NCI-H524 (cell line): ENCODE measurements around the gene FAM13A.

ENCODE experiments used
- DNase-seq, 2 experiments: peaks; one replicate each; lab custom pipeline; 2025; lab: John Stamatoyannopoulos, UW

Gene FAM13A

DNA sequence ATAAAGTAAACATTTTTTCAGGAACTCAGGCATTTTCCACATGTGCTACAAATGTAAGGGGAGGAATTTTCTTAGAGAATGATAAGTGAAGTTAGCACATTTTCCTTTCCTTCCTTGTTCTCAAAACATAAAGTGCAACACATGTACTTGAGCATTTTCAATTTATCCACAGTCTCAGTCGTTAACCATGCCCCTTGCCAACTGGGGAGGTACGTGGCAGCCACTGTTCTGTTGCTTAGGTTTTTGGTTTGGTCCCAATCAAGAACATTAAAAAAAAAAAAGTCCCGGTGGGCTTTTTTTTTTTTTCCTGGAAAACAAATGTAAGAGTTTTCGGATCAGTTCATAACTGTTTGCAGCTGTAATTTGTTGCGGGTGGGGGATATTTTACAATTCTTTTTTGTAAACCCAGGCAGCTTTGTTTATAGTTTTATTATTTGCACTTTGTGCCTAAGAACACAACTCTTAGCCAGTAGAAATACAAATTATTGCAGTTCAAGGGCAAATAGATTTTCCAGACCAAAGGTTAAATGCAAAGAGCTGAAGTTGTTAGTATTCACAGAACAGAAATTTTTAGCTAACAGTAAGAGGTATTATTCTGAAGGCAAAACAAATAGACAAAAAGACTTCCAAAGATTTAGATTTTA lies 247.3 kb downstream of the FAM13A start:
- no peak for DNase-seq

GRCh38 chr4:88809101-88809500 lies 247.9 kb downstream of the FAM13A start:
- no peak for DNase-seq

GRCh38 chr4:88807499-88807898 lies 249.5 kb downstream of the FAM13A start:
- DNase-seq = no peak

GRCh38 chr4:88804234-88804633 lies 252.8 kb downstream of the FAM13A start:
- DNase-seq = no peak

DNA sequence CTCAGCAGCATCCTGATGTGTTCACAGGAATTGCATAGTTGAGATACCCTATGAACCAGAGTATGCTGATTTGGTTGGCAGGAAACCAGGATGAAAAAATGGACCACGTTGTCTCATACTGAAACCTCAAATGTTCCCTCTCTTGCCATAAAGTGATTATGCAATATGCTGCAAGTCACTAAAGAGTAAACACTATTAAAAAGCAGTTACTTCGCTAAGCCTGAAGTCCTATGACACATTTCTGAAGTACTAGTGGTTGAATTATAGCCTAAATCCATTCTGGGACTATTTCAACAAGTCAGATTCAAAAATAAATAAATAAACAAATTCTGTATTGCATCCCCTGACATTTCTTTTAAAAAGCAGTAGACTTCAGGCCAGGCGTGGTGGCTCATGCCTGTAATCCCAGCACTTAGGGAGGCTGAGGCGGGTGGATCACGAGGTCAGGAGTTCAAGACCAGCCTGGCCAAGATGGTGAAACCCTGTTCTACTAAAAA lies 253.3 kb downstream of the FAM13A start:
- no peak for DNase-seq

DNA sequence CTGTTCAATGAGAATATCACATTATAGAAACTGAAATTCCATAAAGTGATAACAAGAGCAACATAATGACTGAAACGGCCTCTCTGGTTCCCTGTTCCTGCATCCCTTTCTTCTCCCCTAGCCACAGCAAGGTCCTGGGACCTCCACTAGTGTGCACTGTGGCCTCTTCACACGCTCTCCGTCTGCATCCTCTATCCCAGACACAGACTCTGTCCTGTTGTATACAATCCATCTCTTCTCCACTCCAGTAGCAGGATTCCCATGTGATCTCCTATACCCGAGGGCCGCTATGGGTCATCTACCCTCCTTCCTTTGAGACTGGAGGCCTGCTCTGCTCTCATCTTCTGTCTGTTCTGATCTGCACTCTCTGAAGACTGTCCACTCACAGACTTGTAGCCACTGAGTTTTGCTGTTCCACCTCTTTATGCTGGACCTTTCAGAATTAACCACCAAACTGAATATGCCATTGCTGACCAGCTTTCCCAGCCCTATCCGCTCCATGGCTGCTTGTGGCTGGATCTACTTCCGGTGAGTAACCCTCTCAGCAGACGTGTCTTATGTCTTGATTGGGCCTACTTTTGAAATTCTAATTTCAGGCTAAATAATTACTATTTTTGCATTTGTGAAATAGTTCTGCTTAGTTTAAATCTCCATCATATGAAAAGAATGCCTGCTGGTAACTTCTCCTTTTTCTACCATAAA lies 254.2 kb downstream of the FAM13A start:
- DNase-seq = no peak

GRCh38 chr4:88802138-88802537 lies 254.8 kb downstream of the FAM13A start:
- peak in 1 of 2 experiments; percentile 0 for DNase-seq

DNA sequence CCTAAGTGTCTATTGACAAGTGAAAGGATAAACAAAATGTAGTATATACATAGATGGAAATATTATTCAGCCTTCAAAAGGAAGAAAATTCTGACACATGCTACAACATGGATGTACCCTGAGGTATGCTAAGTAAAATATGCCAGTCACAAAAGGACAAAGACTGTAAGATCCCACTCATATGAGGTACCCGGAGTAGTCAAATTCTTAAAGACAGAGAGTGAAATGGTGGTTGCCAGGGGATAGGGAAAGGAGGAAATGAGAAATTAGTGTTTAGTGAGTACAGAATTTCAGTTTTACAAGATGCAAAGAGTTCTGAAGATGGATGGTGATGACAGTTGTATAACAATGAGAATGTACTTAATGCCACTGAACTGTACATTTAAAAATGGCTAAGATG lies 257.1 kb downstream of the FAM13A start:
- no peak for DNase-seq

DNA sequence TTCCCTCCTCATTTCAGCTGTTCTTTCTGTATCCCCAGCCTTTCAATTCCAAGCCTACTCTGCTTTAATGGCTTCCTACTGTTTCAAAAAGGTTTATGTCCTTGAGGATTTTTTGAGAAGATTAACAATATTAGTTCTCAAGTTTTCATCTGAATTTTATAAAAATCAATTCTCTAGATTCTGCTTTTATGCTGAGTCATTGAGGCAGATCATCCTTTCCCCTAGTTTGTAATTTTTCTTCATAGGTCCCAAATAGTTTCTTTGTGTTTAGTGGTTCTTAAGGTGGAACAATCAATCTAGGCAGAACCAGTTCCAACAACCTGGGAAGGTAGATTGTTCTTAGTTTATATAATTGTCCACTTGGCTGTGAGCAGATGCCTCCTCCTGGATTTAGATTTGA lies 259.3 kb downstream of the FAM13A start:
- no peak for DNase-seq

GRCh38 chr4:88796545-88796944 lies 260.4 kb downstream of the FAM13A start:
- no peak for DNase-seq

DNA sequence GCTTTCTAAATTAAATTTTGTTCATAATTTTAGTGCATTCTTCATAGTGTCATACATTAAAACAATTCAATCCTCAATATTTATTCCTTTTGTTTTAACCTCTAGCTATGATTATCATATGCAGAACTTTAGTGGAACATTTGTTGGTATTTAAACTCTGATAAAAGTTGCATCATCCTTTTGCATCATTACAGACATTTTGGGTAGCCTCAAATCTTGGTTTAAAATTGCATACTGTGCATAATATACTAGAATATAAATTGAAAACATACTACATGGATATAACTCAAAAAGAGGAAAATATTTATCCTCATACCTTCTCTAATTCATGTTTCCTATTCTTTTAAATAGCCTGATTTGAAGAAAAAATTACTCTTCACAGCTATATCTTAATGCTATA lies 262.0 kb downstream of the FAM13A start:
- DNase-seq = no peak

DNA sequence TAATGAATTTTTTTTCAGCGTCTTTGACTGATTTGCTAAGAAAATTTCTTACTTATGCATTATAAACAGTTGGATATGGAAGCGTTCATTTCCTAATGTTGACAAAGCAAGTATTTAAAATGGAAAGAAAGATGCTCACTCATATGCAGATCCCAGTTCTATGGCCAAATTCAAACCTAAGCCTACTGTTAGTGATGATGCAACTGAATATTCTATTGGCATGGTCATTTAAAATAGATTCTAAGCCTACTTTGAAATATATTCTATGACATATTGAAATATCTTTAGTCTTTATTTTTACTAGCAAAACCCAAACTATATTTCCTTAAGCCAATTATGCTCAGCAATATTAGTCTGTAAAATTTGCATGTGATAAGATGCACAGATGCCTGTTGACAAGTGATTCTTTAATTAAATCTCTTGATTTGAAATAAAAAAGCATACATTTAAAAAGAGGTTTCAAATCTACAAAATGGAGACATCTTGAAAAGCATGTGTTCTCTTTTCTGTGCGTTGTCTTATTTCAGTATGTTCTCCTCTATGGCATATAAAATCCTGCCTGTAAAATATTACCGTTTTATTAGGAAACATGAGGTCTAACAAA lies 262.8 kb downstream of the FAM13A start:
- DNase-seq = no peak

GRCh38 chr4:88793475-88793874 lies 263.5 kb downstream of the FAM13A start:
- DNase-seq = no peak

DNA sequence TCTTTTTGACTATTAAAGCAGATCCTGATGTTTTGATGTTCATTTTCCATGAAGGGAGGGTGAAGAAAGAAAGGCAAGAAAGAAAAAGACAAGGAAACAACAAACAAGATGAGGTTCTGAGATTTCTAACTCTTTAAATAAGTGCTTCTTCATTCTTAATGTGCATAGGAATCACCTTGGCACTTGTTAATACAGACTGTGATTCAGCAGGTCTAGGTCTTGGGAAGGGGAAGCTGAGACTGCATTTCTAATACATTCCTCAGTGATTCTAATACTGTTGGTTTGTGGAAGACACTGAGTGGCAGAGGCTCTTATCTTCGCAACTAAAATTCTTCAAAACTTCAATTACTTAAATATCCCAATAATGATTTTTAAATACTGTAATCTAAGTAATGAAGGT lies 264.2 kb downstream of the FAM13A start:
- DNase-seq = no peak

DNA sequence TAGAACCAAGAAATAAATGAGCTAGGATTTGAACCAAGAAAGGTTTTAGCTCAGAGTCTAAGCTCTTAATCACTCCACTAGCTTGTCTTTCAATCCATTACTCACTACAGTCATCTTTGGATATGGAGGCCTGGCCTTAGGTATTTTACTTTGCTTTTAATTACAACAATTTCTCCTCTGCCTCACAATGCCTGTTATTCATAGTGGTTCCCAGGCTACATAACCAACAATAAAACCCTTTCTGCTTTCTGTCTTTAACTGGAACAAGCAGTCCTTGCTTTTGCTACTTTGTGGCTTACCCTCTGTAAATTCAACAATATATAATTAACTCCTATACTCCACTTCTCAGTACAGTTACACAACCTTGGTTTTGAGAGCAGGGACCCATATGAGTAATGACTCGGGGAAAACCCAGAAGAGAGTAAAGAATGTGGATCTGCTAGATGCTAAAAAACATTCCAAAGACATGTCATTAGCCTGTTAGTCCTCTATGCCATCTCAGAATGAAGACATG lies 264.7 kb downstream of the FAM13A start:
- no peak for DNase-seq

DNA sequence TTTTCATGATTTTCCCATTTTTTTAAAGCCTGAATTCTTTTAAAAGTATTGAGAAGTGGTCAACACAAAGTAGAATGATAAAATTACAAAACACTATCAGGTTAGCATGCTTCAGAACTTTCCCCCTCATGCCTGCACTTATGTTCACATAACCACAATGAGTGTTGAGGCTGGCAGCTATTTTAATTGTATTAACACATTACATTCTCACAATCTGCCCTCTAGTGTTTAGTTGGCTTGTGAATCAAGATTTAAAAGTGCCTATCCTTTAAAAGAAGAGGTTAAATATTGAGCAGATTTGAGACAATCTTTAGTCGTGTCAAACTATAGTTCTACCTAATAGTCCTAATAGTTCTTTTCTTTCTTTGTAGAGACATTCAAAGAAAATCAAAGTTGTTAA lies 265.7 kb downstream of the FAM13A start:
- DNase-seq = peak in 1 of 2 experiments; percentile 0

DNA sequence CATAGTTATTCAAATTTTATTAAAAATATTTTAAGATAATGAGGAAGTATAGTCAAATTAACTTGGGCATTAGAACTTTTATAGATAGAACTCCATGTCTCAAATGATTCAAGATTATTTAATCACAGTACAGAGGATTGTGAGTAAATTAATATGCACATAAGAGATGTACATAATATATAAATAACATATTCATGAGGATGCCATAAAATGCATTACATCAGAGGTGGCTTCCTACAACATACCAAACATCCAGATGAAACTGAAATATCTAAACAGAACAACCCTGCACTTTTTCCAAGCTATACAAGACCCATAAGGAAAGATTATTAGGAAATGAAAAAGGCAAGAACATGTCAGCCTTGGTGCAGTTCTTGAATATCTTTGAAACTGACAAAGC lies 268.1 kb downstream of the FAM13A start:
- DNase-seq = no peak

DNA sequence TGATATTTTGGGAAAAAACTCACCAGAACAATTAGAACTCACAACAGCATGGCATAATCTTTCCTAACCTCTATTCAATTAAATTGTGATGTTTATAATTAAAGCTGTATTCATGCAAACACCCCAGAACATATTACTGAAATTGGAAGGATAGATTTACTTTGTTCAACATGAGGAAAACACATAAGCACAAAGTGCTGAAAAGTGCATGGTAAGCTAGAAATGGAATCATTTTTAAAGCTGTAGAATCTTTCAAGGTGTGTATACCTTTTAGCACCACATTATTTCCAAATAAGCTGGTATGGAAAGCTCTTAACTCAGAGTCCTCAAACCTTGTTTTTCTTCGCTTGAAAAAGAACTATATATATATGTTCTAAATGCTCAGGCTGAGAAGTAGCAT lies 268.6 kb downstream of the FAM13A start:
- no peak for DNase-seq

GRCh38 chr4:88786011-88786410 lies 271.0 kb downstream of the FAM13A start:
- no peak for DNase-seq

DNA sequence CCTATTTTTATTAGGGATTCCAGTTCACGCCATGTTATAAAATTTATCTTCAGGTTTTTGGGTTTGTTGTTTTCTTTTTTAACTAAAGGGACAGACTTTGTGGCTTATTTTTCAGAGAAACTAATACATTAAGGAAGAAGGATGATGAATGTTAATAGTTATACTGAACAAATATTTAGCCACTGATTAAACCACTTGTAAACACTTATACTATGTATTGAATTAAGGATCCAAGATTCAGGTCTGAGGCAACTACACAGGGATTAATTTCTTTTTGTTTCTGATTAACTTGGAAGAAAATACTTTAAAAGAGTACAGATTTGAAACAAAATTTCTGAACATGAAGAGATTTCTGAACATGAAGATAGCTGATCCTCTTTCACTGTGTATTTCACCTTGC lies 276.6 kb downstream of the FAM13A start:
- DNase-seq = no peak

- DNase-seq = no peak
Observed at GRCh38 chr4:88779431-88779830, 277.6 kb downstream of the FAM13A start.

DNA sequence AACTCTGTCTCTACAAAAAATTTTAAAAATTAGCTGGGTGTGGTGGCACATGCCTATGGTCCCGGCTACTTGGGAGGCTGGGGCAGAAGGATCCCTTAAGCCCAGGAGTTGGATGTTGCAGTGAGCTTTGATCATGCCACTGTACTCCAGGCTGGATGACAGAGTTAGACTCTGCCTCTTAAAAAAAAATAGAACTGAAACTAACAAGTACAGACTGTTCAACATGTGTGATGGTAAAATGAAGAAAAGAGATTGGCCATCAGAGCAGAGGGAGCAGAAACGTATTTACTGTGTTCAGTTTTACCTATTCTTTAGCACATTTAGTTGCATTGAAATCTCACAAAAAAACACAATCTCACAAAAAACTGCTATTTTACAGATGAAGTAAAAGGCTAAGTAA lies 281.5 kb downstream of the FAM13A start:
- DNase-seq = no peak

GRCh38 chr4:88775026-88775425 lies 282.0 kb downstream of the FAM13A start:
- DNase-seq = no peak
